GM19438 (cell line): ENCODE results near the gene GSTM1.

Source experiments
- ATAC-seq: cut with Tn5 transposase; IDR thresholded peaks from one replicate; pipeline ENCODE4 v1.9.1; 2021; ENCODE audit warnings: low read depth; ENCODE audit not compliant: unreplicated experiment

GSTM1 gene

DNA sequence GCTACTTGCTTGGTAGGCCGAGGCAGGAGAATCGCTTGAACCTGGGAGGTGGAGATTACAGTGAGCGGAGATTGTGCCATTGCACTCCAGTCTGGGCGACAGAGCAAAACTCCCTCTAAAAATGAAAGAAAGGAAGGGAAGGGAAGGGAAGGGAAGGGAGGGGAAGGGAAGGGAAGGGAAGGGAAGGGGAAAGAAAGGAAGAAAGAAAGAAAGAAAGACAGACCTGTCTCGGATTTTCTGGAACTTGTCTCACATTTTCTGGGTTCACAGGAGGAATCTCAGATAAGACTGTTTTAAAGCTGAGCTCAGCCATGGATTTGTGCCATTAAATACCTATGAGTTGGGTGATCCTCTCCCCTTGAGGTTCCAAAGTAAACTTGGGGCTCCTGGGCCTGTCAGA is 37.3 kb downstream of the GSTM1 start:
- no peak for ATAC-seq

DNA sequence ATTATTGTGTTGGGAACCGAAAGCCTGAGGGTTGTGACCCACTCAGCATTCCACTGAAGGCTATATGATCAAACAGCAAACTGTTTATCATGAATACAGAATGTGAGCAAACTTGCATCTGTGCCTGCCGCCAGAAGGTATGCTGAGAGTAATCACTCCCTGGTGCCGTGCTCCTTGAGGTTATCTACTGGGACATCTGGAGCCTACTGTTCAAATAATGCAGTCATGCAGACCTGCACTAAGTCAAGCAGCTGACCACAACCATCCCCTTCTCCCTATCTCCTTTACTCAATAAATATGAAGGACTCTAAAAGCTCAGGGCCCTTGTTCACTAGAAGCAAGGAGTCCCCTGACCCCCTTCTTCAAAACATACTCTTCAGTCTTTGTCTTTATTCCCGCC is 37.9 kb downstream of the GSTM1 start:
- no peak for ATAC-seq

- no peak for ATAC-seq
Observed at GRCh38 chr1:109726007-109726406, 38.4 kb downstream of the GSTM1 start.

DNA sequence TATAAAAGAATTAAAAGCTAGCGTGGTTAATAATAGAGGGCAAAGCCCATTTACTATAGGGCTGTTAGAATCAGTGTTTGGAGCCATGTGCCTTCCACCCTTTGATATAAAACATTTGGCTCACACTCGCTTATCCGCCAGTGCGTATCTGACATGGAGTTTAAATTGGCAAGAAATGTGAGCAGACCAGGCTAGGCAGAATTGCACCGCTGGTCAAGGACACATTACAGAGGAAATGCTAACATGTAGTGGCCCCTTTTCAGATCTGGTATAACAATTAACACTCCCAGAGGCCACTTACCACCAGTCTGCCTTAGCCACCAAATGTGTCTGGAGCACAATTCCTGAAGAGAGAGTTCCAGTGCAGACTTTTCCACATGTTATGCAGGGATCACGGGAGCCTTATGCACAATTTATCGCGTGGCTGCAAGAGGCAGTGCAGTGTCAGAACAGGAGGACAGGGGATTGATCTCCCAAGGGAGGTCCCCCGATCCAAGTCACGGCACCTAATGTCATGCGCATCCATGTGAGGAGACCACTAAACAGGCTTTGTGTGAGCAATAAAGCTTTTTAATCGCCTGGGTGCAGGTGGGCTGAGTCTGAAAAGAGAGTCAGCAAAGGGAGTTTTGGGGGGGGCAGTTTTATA is 39.2 kb downstream of the GSTM1 start:
- ATAC-seq, result no peak

DNA sequence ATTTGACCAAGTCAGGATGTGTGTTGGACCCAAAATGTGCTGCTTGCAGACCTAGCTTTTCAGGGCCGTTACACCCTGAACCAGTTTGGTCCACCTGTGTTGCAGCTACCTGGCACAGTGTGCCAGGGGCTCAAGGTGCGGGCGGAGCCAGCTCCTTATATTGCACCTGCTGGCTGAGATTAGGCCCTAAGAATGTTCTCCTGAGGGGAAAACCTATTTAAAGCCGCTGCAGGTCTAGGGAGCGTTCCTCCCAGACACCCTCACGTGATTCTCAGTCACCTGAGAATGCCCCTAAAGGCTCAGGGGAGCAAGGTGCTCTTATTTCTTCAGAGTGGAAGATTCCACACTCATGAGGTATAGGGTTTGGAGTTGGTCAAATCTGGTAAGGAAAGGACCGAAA is 41.3 kb downstream of the GSTM1 start:
- ATAC-seq, result no peak

DNA sequence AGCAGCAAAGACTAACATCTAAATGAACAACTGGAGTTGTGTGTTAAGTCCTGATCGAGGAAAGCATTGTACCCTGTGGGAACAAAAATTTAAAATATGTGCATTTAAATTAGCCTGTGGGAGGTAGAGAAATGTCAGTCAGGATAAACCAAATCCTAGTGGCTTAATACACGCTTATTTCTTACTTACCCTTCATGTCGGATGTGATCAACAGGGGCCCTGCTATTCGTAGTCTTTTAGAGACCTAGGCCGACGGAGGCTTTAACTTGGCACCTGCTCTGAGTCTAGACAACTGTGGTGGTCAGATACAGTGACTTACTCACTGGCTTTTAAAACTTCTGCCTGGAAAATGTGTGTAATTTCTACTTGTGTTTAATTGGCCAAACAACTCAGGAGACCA is 43.0 kb downstream of the GSTM1 start:
- no peak for ATAC-seq

- ATAC-seq, result no peak
Observed at GRCh38 chr1:109732390-109732881, 44.8 kb downstream of the GSTM1 start.

DNA sequence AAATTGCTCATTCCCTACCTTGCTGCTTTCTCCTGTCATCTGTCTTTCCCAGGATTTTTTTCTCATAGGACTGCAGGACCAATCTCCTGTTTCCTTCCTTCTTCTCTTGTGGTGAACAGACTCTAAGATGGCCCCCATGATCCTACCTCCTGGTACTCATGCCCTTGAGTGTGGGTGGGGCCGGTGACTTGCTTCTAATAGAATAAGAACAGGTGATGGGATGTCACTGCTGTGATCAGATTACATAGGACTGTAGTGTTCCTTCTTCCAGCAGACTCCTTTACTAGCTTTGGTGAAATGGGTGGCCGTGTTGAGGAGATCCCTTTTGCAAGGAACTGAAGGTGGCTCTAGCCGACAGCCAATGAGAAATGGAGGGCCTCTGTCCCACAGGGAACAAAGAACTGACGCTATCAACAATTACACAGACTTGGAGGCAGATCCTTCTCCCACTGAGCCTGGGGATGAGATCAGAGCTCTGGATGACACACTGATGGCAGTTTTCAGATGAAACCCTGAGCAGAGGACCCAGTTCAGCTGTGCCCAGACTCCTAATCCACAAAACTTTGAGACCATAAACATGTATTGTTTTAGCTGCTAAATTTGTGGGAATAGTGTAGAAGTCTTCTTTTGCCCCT is 45.7 kb downstream of the GSTM1 start:
- no peak for ATAC-seq

DNA sequence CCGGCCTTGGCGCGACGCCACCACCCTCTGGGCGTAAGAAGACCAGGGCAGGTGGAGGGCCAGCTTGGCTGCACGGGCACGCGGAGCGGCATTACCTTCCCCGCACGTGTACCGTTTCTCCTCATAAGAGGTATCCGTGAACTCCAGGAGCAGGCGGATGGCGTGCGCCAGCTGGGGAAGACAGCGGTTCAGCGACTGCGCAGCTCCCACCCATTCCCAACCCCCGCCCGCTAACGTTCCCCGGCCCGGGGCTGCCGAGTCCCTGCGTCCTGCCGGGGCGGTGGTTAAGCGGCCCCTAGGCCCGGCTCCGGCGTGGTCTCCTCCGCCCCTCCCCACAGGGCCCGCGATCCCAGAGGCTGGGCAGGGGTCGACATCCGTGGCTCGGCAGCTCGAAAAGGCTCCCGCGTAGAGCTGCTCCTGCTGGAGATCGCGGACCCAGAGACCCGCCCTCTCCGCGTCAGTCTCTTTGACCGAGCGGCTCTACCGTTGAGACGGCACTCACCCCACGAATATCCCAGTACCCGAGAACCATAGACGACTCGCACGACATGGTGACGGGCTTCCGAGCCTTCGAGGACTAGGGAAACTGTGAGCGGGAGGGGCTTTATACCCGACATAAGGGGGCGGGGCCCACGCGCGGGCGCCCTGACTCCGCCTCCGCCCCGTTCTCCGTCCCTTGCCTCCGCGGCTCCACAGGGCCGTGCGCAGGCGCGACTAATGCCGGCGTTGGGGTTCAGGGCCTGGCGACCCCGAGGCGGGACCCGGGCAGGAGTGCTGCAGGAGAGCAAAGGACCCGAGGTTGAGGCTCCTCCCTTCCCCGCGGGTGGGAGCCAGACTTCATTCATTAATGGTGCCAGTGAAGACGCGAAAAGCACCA is 52.4 kb downstream of the GSTM1 start:
- ATAC-seq, result peak; percentile 86

GRCh38 chr1:109740615-109741373 is 53.2 kb downstream of the GSTM1 start, which contains the start of gene GSTM3:
TSS of gene GSTM3 (minus strand) at chr1:109741038. CDS start at chr1:109740287, 751 bp downstream.
- peak; percentile 34 for ATAC-seq
